CD4-positive, alpha-beta memory T cell (primary cell): ENCODE data around the gene BEST1. TPM values are rescaled to one million over a fixed set of nuclear protein-coding genes. Genes with fewer than 3 reads are reported as not detected.
A peak's percentile ranks its signal among the peaks of the same experiment; 100 is the strongest.

ENCODE experiments used
- CTCF ChIA-PET: fragments of 350-600 bp; sonication (Branson Sonifier 250); formaldehyde crosslinking; loops from one replicate; lab custom pipeline; 2021; ENCODE audit warnings: inconsistent platforms; ENCODE audit not compliant: partially characterized antibody; lab: Charles Lee
- POLR2A ChIA-PET: fragments of 350-600 bp; sonication (Branson Sonifier 250); formaldehyde crosslinking; loops from one replicate; lab custom pipeline; 2021; ENCODE audit not compliant: partially characterized antibody; lab: Charles Lee
- DNase-seq, 5 donors: peaks; one replicate each; pipeline versions ENCODE4 v3.0.0 to v3.0.0-alpha.2; 2020 to 2022; ENCODE audit warnings: mixed read lengths in 1 of 5
- H3K27ac ChIP-seq: one replicate; pipeline ENCODE4 v1.7.0; 2013; ENCODE audit warnings: low read depth, low read length
- H3K27me3 ChIP-seq: 2 replicates; pipeline ENCODE4 v1.7.0; 2013; ENCODE audit warnings: mild to moderate bottlenecking, low read length, moderate library complexity; ENCODE audit not compliant: insufficient read depth
- H3K36me3 ChIP-seq: 2 replicates; pipeline ENCODE4 v1.7.0; 2013; ENCODE audit warnings: mild to moderate bottlenecking, low read length, moderate library complexity; ENCODE audit not compliant: insufficient read depth
- H3K4me1 ChIP-seq: 2 replicates; pipeline ENCODE4 v1.7.0; 2013; ENCODE audit warnings: mild to moderate bottlenecking, low read length, moderate library complexity; ENCODE audit not compliant: insufficient read depth
- H3K4me3 ChIP-seq, 2 donors: one replicate each; pipeline ENCODE4 v1.7.0; 2013; ENCODE audit warnings: low read length in 2 of 2, mild to moderate bottlenecking in 1 of 2
- H3K9me3 ChIP-seq, 2 donors: one replicate each; pipeline ENCODE4 v1.7.0; 2013; ENCODE audit warnings: low read length in 2 of 2, control low read depth in 1 of 2; ENCODE audit not compliant: control insufficient read depth in 1 of 2
- H3K27ac Mint-ChIP-seq, 7 donors: one replicate each; pipeline ENCODE4 v1.8.0; 2020 to 2021; ENCODE audit warnings: mixed read lengths in 7 of 7, mild to moderate bottlenecking in 6 of 7, inconsistent platforms in 3 of 7, moderate library complexity in 3 of 7
- H3K27me3 Mint-ChIP-seq, 2 donors: one replicate each; pipeline ENCODE4 v1.8.0; 2020 to 2021; ENCODE audit warnings: mixed read lengths in 2 of 2
- H3K36me3 Mint-ChIP-seq, 2 donors: one replicate each; pipeline ENCODE4 v1.8.0; 2020 to 2021; ENCODE audit warnings: mixed read lengths in 2 of 2, inconsistent platforms in 1 of 2, mild to moderate bottlenecking in 1 of 2
- H3K4me1 Mint-ChIP-seq, 4 donors: one replicate each; pipeline ENCODE4 v1.8.0; 2020 to 2021; ENCODE audit warnings: mixed read lengths in 4 of 4, mild to moderate bottlenecking in 1 of 4
- H3K4me3 Mint-ChIP-seq, 8 donors: one replicate each; pipeline ENCODE4 v1.8.0; 2020 to 2021; ENCODE audit warnings: mixed read lengths in 8 of 8, mild to moderate bottlenecking in 7 of 8, moderate library complexity in 6 of 8, inconsistent platforms in 3 of 8
- H3K9me3 Mint-ChIP-seq, 8 donors: one replicate each; pipeline ENCODE4 v1.8.0; 2020 to 2021; ENCODE audit warnings: mixed read lengths in 8 of 8, mild to moderate bottlenecking in 5 of 8, inconsistent platforms in 3 of 8, moderate library complexity in 1 of 8
- intact Hi-C: fragments of 100-400 bp; cut with micrococcal nuclease; formaldehyde crosslinking; loops from one replicate; pipeline ENCODE4 v1.15.1; 2023
- polyA plus RNA-seq, 2 donors: library from polyadenylated mRNA; unstranded; fragments of 300-500 nt; fragmentation: Illumina TruSeq; gene quantifications; one replicate each; pipeline ENCODE4 v1.2.3, GENCODE V29; 2021
- total RNA-seq, 2 experiments: library from RNA; stranded (reverse); gene quantifications; one replicate each; pipeline ENCODE4 v1.2.3, GENCODE V29; 2021

BEST1 gene
- total and polyA plus RNA-seq, 4 experiments from 2014 or later = 0.26 to 1.3 (median 0.89) TPM

DNA sequence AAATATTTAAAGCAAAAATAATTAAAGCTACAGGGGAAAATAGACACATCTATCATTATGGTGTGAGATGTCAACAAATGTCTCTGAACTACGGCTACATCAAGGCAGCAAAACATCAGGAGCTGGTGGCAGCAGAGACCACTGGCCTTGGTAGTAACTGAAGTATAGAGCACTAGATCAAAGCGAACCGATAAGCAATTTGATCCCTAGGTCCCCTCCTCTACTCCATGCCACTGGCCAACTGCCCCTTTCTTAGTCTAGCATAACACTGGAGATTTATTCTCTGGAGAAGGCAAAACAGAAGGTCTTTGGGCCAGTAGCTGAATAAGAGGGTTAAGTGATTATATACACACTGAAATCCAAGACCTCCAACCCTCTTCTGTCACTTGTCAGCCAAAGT is 19.2 kb upstream of the BEST1 start:
- Histone ChIP-seq H3K4me3 (no peak overlapping the region), H3K27me3 (no peaks in the 10 kb centered on the region), H3K27ac (no peak overlapping the region), H3K9me3 (no peaks in the 10 kb centered on the region), H3K36me3 (no peaks in the 10 kb centered on the region), H3K4me1 (no peaks in the 10 kb centered on the region)
- no peaks in the 10 kb centered on the region for H3K4me1 Mint-ChIP-seq
- ChIA-PET POLR2A (no interaction called here), CTCF (interaction anchor here (0.9 kb wide), 1 partner anchor 16 kb away, joined by 3 read pairs; no protein-coding TSS in a partner anchor)
- peaks cover 15 to 21% of the 10 kb centered on the region in 2 donors for H3K27me3 Mint-ChIP-seq
- no peak overlapping the region for H3K27ac Mint-ChIP-seq
- H3K9me3 Mint-ChIP-seq = peaks cover 0 to 16% (median 7%) of the 10 kb centered on the region in 8 donors
- intact Hi-C loops = no loop called here
- peaks cover 0 to 7% of the 10 kb centered on the region in 2 donors for H3K36me3 Mint-ChIP-seq
- no peak for DNase-seq
- H3K4me3 Mint-ChIP-seq = no peak overlapping the region

DNA sequence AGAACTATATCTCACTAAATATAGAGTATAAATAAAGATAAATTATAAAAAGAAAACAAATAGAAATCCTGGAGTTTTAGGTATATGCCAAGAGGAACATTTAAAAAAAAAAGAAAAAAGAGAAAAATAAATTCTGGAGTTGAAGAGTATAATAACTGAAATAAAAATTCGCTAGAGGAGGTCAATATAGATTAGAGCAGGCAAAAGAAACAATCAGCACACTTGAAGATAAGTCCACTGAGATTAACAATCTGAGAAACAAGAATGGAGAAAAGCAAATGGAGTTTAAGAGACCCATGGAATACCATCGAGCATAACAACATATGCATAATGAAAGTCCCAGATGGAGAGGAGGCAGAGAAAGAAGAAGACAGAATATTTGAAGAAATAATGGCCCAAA is 14.3 kb upstream of the BEST1 start:
- Mint-ChIP-seq H3K27me3 (peaks cover 19 to 22% of the 10 kb centered on the region in 2 donors), H3K4me3 (no peak overlapping the region), H3K36me3 (peaks cover 0 to 9% of the 10 kb centered on the region in 2 donors), H3K27ac (no peak overlapping the region), H3K4me1 (no peaks in the 10 kb centered on the region), H3K9me3 (peaks cover 0 to 33% (median 18%) of the 10 kb centered on the region in 8 donors)
- H3K4me3 ChIP-seq = no peak overlapping the region
- no peaks in the 10 kb centered on the region for H3K4me1 ChIP-seq
- no peaks in the 10 kb centered on the region for H3K36me3 ChIP-seq
- no peak for DNase-seq
- intact Hi-C loops = no loop called here
- peaks cover 0 to 4% of the 10 kb centered on the region in 2 donors for H3K9me3 ChIP-seq
- H3K27me3 ChIP-seq = no peaks in the 10 kb centered on the region
- CTCF ChIA-PET = interaction anchor here (1.4 kb wide), 1 partner anchor 146 kb away, joined by 6 read pairs; no protein-coding TSS in a partner anchor
- no peak overlapping the region for H3K27ac ChIP-seq
- POLR2A ChIA-PET = no interaction called here

DNA sequence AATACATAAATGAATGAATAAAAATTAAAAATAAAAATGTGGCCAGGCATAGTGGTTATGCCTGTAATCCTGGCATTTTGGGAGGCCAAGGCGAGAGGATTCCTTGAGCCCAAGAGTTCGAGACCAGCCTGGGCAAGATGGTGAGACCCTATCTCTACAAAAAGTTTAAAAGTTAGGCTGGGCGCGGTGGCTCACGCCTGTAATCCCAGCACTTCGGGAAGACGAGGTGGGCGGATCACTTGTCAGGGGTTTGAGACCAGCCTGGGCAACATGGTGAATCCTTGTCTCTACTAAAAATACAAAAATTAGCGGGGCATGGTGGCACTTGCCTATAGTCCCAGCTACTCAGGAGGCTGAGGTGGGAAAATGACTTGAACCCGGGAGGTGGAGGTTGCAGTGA is 9.7 kb upstream of the BEST1 start:
- peaks cover 0 to 4% of the 10 kb centered on the region in 2 donors for H3K36me3 Mint-ChIP-seq
- Histone ChIP-seq H3K4me3 (no peak overlapping the region), H3K27me3 (no peaks in the 10 kb centered on the region), H3K4me1 (no peaks in the 10 kb centered on the region), H3K36me3 (no peaks in the 10 kb centered on the region), H3K9me3 (peaks cover 0 to 4% of the 10 kb centered on the region in 2 donors), H3K27ac (no peak overlapping the region)
- H3K9me3 Mint-ChIP-seq = peaks cover 0 to 21% (median 13%) of the 10 kb centered on the region in 8 donors
- H3K4me1 Mint-ChIP-seq = no peaks in the 10 kb centered on the region
- ChIA-PET CTCF (no interaction called here), POLR2A (no interaction called here)
- H3K4me3 Mint-ChIP-seq = no peak overlapping the region
- DNase-seq = no peak
- H3K27ac Mint-ChIP-seq = no peak overlapping the region
- intact Hi-C loops = no loop called here
- H3K27me3 Mint-ChIP-seq = peaks cover 4 to 7% of the 10 kb centered on the region in 2 donors

DNA sequence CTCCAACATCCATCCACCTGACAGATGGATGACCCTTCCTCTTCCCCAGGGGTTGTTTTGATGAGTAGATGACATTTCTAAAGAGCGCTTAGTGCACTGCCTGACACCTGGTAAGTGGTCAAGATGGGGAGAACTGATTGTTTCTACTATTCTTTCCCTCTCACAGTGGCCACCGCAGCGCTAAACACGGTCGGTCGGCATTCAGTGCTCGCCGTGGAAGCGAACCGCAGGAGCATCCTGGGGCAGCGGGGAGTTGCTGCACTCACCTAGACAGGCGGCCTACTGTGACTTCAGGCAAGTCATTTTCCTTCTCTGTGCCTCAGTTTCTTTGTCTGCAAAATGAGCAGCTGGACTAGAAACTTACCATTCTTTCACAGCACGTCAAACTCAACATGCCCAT is 5.0 kb upstream of the BEST1 start:
- Mint-ChIP-seq H3K27ac (no peak overlapping the region), H3K4me1 (no peaks in the 10 kb centered on the region), H3K27me3 (peaks cover 0 to 2% of the 10 kb centered on the region in 2 donors), H3K36me3 (no peaks in the 10 kb centered on the region), H3K4me3 (no peak overlapping the region), H3K9me3 (no peaks in the 10 kb centered on the region)
- H3K27ac ChIP-seq = no peak overlapping the region
- H3K36me3 ChIP-seq = no peaks in the 10 kb centered on the region
- H3K9me3 ChIP-seq = no peaks in the 10 kb centered on the region
- H3K4me3 ChIP-seq = no peak overlapping the region
- H3K4me1 ChIP-seq = no peaks in the 10 kb centered on the region
- no peaks in the 10 kb centered on the region for H3K27me3 ChIP-seq
- ChIA-PET CTCF (interaction anchor here (3.5 to 8.4 kb wide), 4 partner anchors 45 to 162 kb away, joined by 25 to 132 read pairs (median 80); no protein-coding TSS in a partner anchor), POLR2A (no interaction called here)
- DNase-seq = no peak
- intact Hi-C loops = no loop called here

DNA sequence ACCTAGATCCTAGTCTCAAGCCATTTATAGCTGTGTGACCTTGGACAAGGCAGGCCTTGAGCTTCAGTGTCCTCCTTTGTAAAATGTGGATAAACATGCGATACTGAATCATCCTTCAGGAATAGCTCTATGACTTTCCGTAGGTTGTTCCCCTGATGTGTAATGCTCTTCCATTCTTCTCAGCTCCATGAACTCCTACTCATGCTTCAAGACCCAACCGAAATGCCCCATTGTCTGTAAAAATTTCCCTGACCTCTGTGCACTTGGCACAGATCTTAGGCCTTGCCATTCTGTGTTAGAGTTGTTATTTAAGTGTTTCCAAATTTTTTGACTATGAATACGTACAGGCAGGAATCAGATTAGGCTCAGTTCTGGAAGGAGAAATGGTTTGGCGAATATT is 3.3 kb upstream of the BEST1 start:
- Mint-ChIP-seq H3K4me3 (no peak overlapping the region), H3K27ac (peak overlapping the region in 1 of 7 donors; percentile 69), H3K4me1 (no peaks in the 10 kb centered on the region), H3K27me3 (peaks cover 0 to 3% of the 10 kb centered on the region in 2 donors), H3K36me3 (no peaks in the 10 kb centered on the region), H3K9me3 (no peaks in the 10 kb centered on the region)
- Histone ChIP-seq H3K4me3 (no peak overlapping the region), H3K9me3 (no peaks in the 10 kb centered on the region), H3K27ac (no peak overlapping the region), H3K4me1 (no peaks in the 10 kb centered on the region), H3K36me3 (no peaks in the 10 kb centered on the region), H3K27me3 (no peaks in the 10 kb centered on the region)
- POLR2A ChIA-PET = interaction anchor here (0.7 to 1.7 kb wide), 4 partner anchors 8 to 154 kb away, joined by 3 to 14 read pairs (median 4); partner anchors contain the start of genes FEN1, FTH1 and TMEM258
- intact Hi-C loops = loop anchor here (1.0 kb wide), 3 partner anchors 48 to 150 kb away; no protein-coding TSS in a partner anchor
- no peak for DNase-seq
- CTCF ChIA-PET = interaction anchor here (0.8 to 8.4 kb wide), 32 partner anchors 9 to 610 kb away, joined by 3 to 132 read pairs (median 5); partner anchors contain the start of genes FEN1 and TMEM258

DNA sequence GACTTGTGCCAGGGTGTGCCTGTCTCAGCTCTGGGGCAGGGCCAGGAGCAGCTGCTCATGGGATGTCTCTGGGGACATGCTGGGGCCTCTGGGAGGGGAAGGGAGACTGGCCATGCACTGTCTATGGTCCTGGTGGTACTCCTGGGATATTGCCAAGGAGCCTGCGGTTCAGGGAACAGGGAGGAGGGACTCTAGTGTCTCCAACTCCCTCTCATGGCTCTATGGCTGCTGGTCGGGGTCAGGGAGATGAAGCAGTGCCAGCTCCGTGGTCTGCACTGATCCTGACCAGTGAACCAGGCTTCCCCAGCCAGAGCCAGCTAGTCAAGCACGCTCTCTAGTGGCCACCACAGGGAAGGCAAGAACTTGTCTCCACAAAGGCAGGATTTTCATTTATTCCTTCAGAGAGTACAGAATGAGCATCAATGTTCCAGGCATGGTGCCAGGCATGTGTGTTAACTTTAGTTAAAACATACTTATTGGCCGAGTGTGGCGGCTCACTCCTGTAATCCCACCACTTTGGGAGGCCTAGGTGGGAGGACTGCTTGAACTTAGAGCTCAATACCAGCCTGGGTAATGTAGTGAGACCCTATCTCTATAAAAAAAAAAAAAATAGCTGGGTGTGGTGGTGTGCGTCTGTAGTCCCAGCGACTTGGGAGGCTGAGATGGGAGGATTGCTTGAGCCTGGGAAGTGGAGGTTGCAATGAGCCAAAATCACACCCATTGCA is 2.5 kb upstream of the BEST1 start:
- no peaks in the 10 kb centered on the region for H3K9me3 Mint-ChIP-seq
- ChIA-PET CTCF (interaction anchor here (0.8 to 8.4 kb wide), 41 partner anchors 9 to 609 kb away, joined by 3 to 132 read pairs (median 4); partner anchors contain the start of genes FEN1, FTH1 and TMEM258), POLR2A (interaction anchor here (0.7 to 1.7 kb wide), 8 partner anchors 9 to 155 kb away, joined by 3 to 14 read pairs (median 4); partner anchors contain the start of genes FEN1, FTH1 and TMEM258)
- no peaks in the 10 kb centered on the region for H3K4me1 ChIP-seq
- peak overlapping the region in 2 of 7 donors; percentile 41 to 82 for H3K27ac Mint-ChIP-seq
- H3K4me3 Mint-ChIP-seq = no peak overlapping the region
- no peaks in the 10 kb centered on the region for H3K36me3 ChIP-seq
- no peak overlapping the region for H3K4me3 ChIP-seq
- H3K27me3 ChIP-seq = no peaks in the 10 kb centered on the region
- no peak overlapping the region for H3K27ac ChIP-seq
- intact Hi-C loops = loop anchor here (1.0 kb wide), 3 partner anchors 48 to 150 kb away; no protein-coding TSS in a partner anchor
- peak; percentile 55 to 64 (median 59) for DNase-seq
- no peaks in the 10 kb centered on the region for H3K4me1 Mint-ChIP-seq
- no peaks in the 10 kb centered on the region for H3K36me3 Mint-ChIP-seq
- peaks cover 0 to 3% of the 10 kb centered on the region in 2 donors for H3K27me3 Mint-ChIP-seq
- no peaks in the 10 kb centered on the region for H3K9me3 ChIP-seq

DNA sequence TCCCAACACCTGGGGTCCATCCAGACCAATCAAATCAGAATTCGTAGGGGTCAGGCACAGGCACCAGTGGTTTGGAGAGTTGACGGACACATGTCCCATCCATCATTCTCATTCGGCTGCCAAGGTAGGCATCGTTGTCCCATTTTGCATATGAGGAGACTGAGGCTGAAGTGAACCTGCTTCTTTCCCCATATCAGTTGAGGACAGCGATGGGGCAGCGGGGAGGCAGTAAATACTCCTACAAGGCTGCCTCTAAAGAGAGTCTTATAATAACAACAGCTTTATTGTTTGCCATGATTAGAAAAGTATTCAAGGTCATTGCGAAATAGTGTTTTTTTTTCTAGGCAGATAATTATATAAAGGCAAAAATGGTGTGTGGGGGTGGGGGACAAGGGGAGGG is 1.6 kb upstream of the BEST1 start:
- H3K27me3 Mint-ChIP-seq = peaks cover 0 to 3% of the 10 kb centered on the region in 2 donors
- H3K36me3 Mint-ChIP-seq = no peaks in the 10 kb centered on the region
- Histone ChIP-seq H3K27me3 (no peaks in the 10 kb centered on the region), H3K9me3 (no peaks in the 10 kb centered on the region), H3K36me3 (no peaks in the 10 kb centered on the region), H3K4me3 (no peak overlapping the region), H3K4me1 (no peaks in the 10 kb centered on the region), H3K27ac (no peak overlapping the region)
- H3K27ac Mint-ChIP-seq = no peak overlapping the region
- no peaks in the 10 kb centered on the region for H3K4me1 Mint-ChIP-seq
- ChIA-PET POLR2A (interaction anchor here (1.1 to 1.7 kb wide), 5 partner anchors 16 to 151 kb away, joined by 3 to 14 read pairs (median 5); partner anchors contain the start of gene FTH1), CTCF (interaction anchor here (0.8 to 8.4 kb wide), 24 partner anchors 10 to 159 kb away, joined by 3 to 132 read pairs (median 6); partner anchors contain the start of gene FTH1)
- no peak for DNase-seq
- intact Hi-C loops = no loop called here
- no peak overlapping the region for H3K4me3 Mint-ChIP-seq
- no peaks in the 10 kb centered on the region for H3K9me3 Mint-ChIP-seq
